Stimulated activated CD4-positive, alpha-beta T cell treated with anti-CD3 and anti-CD28 coated beads, Interleukin-4, amount 100 ng/mL, for 4 hours (primary cell): ENCODE results near the gene ACSF2.
A peak's percentile ranks its signal among the peaks of the same experiment; 100 is the strongest.

Source experiments
- DNase-seq, 2 experiments: peaks; one replicate each; pipeline ENCODE4 v3.0.0-alpha.2; 2020

The ACSF2 gene

GRCh38 chr17:50505591-50506130 is 79.6 kb downstream of the ACSF2 start:
- no peak for DNase-seq

GRCh38 chr17:50506298-50506697 is 80.3 kb downstream of the ACSF2 start:
- DNase-seq = no peak

- peak; percentile 73 to 74 for DNase-seq
These were observed 82.0 kb downstream of the ACSF2 start, which contains the start of gene MYCBPAP for GRCh38 chr17:50507871-50508572. MYCBPAP (plus strand) TSS chr17:50508439; CDS start chr17:50508675, 236 bp downstream.

- DNase-seq = no peak
These were observed 82.8 kb downstream of the ACSF2 start for GRCh38 chr17:50508573-50509460.

- DNase-seq = peak; percentile 32 to 36
These were observed 85.0 kb downstream of the ACSF2 start for GRCh38 chr17:50511058-50511457.

- no peak for DNase-seq
These were observed 87.5 kb downstream of the ACSF2 start for GRCh38 chr17:50513495-50513894.

- no peak for DNase-seq
These were observed 88.4 kb downstream of the ACSF2 start for GRCh38 chr17:50514388-50514787.

- no peak for DNase-seq
These were observed 89.1 kb downstream of the ACSF2 start for GRCh38 chr17:50514936-50515702.

- DNase-seq = no peak
These were observed 91.0 kb downstream of the ACSF2 start for GRCh38 chr17:50517011-50517410.

GRCh38 chr17:50517504-50518383 is 91.7 kb downstream of the ACSF2 start:
- DNase-seq = no peak

- no peak for DNase-seq
These were observed 92.5 kb downstream of the ACSF2 start for GRCh38 chr17:50518384-50519023.

- DNase-seq = no peak
These were observed 93.3 kb downstream of the ACSF2 start for GRCh38 chr17:50519141-50519834.

GRCh38 chr17:50520483-50520882 is 94.5 kb downstream of the ACSF2 start:
- no peak for DNase-seq

- no peak for DNase-seq
These were observed 95.5 kb downstream of the ACSF2 start for GRCh38 chr17:50521514-50521913.

- no peak for DNase-seq
These were observed 96.7 kb downstream of the ACSF2 start for GRCh38 chr17:50522766-50523165.

GRCh38 chr17:50523208-50523607 is 97.2 kb downstream of the ACSF2 start:
- DNase-seq = no peak
